ENCODE results near the gene LCE6A. TPM values are rescaled to one million over a fixed set of nuclear protein-coding genes. Genes with fewer than 3 reads are reported as not detected.

LCE6A gene
- total RNA-seq, 4 donors from 2014 or later = not detected

DNA sequence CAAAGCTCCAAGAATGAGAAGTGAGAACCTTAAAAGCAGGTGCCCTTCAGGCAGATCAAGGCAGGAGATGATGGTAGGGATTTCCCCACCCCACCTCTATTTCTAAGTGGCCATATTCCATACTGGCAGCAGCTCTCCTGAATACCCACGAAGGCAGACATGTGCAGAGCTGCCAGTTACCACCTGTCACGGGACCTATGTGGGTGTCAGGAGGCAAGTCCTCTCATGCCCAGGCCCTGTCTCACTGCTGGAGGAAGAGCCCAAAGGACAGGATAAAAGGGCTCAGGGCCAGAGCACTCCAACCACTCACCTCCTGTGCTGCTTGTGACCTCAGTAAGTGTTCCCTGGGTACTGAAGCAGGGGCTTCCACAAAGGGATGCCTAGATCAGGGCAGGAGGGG, 31.6 kb upstream of the LCE6A start:
- intact Hi-C loops (cut with DNase I; ENCODE audit: low total_unique reads) = no loop called here
- no peaks in the 10 kb centered on the region for H3K27me3 ChIP-seq
- no peak for DNase-seq

DNA sequence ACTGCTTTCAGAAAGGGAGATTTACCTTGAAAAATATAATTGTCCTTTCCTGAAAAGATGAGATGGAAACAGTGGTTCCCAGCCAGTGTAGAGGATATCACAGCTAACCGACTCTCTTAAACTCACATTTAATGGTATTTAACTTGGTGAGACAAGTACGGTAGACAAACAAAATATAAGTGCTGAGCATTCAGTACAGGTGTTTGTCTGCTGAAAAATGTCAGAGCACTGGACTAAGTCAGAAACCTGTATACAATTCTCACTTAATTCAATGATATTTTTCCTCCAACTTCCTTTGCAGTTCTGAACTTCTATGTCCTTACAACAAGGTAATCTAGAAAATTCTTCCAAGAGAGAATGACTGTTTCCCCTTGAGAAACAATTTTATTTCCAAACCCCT, 31.0 kb upstream of the LCE6A start, which contains the start of gene LCE1B:
TSS of gene LCE1B (plus strand) at position 301 of the 400 bp plus-strand sequence. CDS start 476 bp downstream, outside the sequence.
- intact Hi-C loops (cut with DNase I; ENCODE audit: low total_unique reads) = no loop called here
- H3K4me1 ChIP-seq = no peaks in the 10 kb centered on the region
- no peak within 1 kb of the TSS for H3K27ac ChIP-seq
- no peaks in the 10 kb centered on the region for H3K27me3 ChIP-seq
- TF ChIP-seq, protein P1, sequence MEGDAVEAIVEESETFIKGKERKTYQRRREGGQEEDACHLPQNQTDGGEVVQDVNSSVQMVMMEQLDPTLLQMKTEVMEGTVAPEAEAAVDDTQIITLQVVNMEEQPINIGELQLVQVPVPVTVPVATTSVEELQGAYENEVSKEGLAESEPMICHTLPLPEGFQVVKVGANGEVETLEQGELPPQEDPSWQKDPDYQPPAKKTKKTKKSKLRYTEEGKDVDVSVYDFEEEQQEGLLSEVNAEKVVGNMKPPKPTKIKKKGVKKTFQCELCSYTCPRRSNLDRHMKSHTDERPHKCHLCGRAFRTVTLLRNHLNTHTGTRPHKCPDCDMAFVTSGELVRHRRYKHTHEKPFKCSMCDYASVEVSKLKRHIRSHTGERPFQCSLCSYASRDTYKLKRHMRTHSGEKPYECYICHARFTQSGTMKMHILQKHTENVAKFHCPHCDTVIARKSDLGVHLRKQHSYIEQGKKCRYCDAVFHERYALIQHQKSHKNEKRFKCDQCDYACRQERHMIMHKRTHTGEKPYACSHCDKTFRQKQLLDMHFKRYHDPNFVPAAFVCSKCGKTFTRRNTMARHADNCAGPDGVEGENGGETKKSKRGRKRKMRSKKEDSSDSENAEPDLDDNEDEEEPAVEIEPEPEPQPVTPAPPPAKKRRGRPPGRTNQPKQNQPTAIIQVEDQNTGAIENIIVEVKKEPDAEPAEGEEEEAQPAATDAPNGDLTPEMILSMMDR (IDR thresholded peaks at IDR 0.05) = no peak
- no peak for TF ChIP-seq POLR2A (IDR thresholded peaks at IDR 0.05)
- no peaks in the 10 kb centered on the region for H3K36me3 ChIP-seq
- H3K9me3 ChIP-seq = no peaks in the 10 kb centered on the region
- DNase-seq = no peak
- H3K4me3 ChIP-seq = no peak within 1 kb of the TSS

More for the DNA sequence above, 31.6 kb upstream of the LCE6A start:
- Histone ChIP-seq H3K27ac (no peak overlapping the region), H3K4me1 (no peaks in the 10 kb centered on the region), H3K36me3 (no peaks in the 10 kb centered on the region), H3K4me3 (no peak overlapping the region), H3K9me3 (no peaks in the 10 kb centered on the region)
- TF ChIP-seq, protein P1 (IDR thresholded peaks at IDR 0.05) = no peak
- no peak for TF ChIP-seq POLR2A (IDR thresholded peaks at IDR 0.05)

DNA sequence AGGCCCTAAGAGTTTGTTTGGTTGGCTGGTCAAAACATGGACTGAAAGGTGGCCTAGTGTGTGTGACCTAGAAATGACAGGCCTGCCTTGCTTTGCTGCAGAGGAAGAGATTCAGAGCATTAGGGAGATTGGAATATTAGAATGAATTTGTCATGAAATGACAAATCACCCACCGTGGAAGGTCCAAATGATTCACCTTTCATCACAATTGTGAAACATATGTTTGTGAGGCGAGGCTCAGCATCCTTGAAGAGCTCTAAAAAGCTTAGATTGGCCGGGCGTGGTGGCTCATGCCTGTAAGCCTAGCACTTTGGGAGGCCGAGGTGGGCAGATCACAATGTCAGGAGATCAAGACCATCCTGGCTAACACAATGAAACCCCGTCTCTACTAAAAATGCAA, 25.3 kb upstream of the LCE6A start:
- Histone ChIP-seq H3K4me1 (no peaks in the 10 kb centered on the region), H3K4me3 (no peak overlapping the region), H3K9me3 (no peaks in the 10 kb centered on the region), H3K27me3 (no peaks in the 10 kb centered on the region), H3K36me3 (no peaks in the 10 kb centered on the region), H3K27ac (no peak overlapping the region)
- DNase-seq = no peak
- intact Hi-C loops (cut with DNase I; ENCODE audit: low total_unique reads) = no loop called here
- TF ChIP-seq, protein P1 (IDR thresholded peaks at IDR 0.05) = no peak
- no peak for TF ChIP-seq POLR2A (IDR thresholded peaks at IDR 0.05)

DNA sequence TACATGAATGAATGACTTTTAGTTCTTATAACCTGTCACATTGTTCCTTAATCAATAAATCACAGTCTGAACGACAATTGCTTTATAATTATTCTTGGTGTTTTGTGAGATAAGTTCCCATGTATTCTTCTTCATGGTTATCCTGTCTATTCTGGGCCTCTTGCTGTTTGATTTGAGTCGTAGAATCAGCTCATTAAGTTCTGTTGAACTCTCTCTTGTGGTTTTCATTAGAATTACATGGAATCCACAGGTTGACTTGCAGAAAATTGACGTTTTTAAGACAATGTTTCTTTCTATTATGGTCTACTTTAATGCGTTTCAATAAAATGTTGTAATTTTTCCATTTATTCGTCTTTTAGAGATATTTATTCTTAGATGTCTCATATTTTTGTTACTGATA, 19.4 kb upstream of the LCE6A start:
- H3K9me3 ChIP-seq = no peaks in the 10 kb centered on the region
- H3K27me3 ChIP-seq = no peaks in the 10 kb centered on the region
- no peaks in the 10 kb centered on the region for H3K4me1 ChIP-seq
- H3K36me3 ChIP-seq = no peaks in the 10 kb centered on the region
- intact Hi-C loops (cut with DNase I; ENCODE audit: low total_unique reads) = no loop called here
- TF ChIP-seq, protein P1 (IDR thresholded peaks at IDR 0.05) = no peak
- TF ChIP-seq POLR2A (IDR thresholded peaks at IDR 0.05) = no peak
- DNase-seq = no peak
- H3K4me3 ChIP-seq = no peak overlapping the region
- H3K27ac ChIP-seq = no peak overlapping the region

DNA sequence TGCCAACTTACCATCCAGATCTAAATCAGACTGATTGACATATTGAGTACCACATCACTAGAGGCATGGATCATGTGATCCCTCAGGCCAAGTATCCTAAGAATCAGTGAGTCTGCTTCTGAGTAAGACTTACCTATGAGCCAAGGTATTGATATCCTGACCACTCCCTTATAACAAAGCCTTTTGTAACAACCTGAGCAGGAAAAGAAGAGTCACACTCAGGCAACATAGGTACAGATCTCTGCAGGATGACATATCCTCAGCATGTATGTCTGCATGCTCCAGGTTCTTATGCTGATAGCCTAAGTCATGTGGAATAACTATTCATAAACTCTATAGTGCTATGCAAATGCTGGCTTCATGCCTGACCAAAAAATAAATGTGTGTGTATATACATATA, 17.7 kb upstream of the LCE6A start:
- intact Hi-C loops (cut with DNase I; ENCODE audit: low total_unique reads) = no loop called here
- Histone ChIP-seq H3K27me3 (no peaks in the 10 kb centered on the region), H3K27ac (no peak overlapping the region), H3K4me3 (no peak overlapping the region), H3K9me3 (no peaks in the 10 kb centered on the region), H3K4me1 (no peaks in the 10 kb centered on the region), H3K36me3 (no peaks in the 10 kb centered on the region)
- DNase-seq = no peak
- no peak for TF ChIP-seq POLR2A (IDR thresholded peaks at IDR 0.05)

DNA sequence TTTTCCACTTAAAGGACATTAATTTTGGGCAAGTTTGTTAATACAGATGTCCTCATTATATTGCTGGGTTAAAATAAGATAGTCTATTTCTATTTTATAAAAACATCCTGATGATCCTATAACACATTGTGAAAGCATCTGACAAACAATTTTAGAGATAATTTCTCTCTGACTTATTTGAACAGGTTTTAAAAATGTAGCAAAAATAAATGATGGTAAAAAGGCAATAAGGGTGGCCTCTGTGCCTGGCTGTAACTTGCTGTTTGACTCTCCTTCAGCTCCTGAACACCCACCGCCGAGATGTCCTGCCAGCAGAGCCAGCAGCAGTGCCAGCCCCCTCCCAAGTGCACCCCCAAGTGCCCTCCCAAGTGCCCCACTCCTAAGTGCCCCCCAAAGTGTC, 15.5 kb upstream of the LCE6A start, which contains the start of gene LCE1A:
TSS of gene LCE1A (plus strand) at position 301 of the 400 bp plus-strand sequence. CDS start at position 301, 0 bp downstream.
- no peak within 1 kb of the TSS for H3K27ac ChIP-seq
- H3K4me1 ChIP-seq = no peaks in the 10 kb centered on the region
- intact Hi-C loops (cut with DNase I; ENCODE audit: low total_unique reads) = no loop called here
- no peaks in the 10 kb centered on the region for H3K36me3 ChIP-seq
- TF ChIP-seq, protein P1 (IDR thresholded peaks at IDR 0.05) = no peak
- no peaks in the 10 kb centered on the region for H3K9me3 ChIP-seq
- H3K4me3 ChIP-seq = no peak within 1 kb of the TSS
- DNase-seq = no peak
- no peaks in the 10 kb centered on the region for H3K27me3 ChIP-seq

Measured in uterus (tissue), 4 donors.